HG02588 (cell line): ENCODE results near the gene KCNJ6.
"Not testable (repeated sequence)": the region's sequence is repeated elsewhere in the genome, so short reads cannot be mapped to it uniquely, and the experiment has no call there.

Experiments
- ATAC-seq: cut with Tn5 transposase; IDR thresholded peaks from one replicate; pipeline ENCODE4 v1.9.1; 2021; ENCODE audit warnings: mild to moderate bottlenecking, moderate library complexity; ENCODE audit not compliant: unreplicated experiment

The KCNJ6 gene

DNA sequence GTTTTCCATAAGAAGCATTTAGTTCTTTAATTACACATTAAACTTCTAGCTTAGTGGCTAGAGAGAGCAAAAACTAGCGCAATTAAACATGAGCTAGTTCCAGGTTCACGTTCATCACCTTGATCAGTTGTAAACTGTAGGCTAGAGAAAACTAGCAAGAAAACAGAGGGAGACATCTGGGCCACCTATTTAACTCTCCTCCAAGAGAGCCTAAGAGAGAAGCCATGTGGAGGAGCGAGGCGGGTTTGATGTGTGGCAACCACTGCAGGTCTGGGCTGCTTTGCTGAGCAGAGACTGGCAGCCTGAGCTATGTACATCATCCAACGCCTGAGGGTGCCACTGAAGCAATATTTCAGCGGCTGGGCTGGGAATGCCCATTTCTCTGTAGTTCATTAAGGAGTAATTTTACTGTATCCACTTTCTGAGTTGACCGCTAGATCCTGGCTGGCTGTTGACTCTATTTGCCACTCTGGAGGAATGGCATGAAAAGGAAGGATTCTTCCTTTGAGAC is 296.7 kb downstream of the KCNJ6 start:
- ATAC-seq: no peak

- no peak for ATAC-seq
Measured at GRCh38 chr21:37618081-37618480, 298.2 kb downstream of the KCNJ6 start.

DNA sequence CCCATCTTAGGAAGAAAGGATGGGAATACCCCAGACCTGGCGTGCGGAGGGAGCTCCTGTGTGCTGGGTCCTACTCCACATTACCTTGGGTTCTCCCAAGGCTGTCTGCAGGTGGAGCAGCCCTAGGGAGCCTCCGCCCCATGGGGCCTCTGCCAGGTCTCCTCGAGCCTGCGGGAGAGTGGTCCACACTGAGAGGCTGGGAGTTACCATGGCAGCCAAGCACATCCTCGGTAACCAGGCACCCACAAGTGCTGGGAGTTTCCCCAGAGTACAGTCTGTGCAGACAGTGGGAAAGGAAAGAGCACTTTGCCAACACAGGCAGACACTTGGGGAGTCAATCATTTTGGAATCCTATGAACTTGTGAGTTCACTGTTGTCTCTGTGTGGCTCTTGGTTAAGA is 300.3 kb downstream of the KCNJ6 start:
- no peak for ATAC-seq

DNA sequence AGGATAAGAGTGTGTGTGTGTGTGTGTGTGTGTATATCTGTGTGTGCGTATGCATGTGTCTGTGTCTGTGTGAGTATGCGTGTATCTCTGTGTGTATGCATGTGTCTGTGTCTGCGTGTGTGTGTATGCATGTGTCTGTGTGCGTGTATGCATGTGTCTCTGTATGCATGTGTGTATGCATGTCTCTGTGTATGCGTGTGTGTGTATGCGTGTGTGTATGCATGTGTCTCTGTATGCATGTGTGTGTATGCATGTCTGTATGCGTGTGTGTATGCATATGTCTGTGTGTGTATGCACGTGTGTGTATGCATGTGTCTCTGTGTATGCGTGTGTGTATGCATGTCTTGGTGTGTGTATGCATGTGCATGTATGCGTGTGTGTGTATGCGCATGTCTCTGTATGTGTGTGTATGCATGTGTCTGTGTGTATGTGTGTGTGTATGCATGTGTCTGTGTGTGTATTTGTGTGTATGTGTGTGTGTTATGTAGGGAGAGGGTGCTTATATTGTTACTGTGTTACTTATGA is 301.8 kb downstream of the KCNJ6 start:
- ATAC-seq: no peak

DNA sequence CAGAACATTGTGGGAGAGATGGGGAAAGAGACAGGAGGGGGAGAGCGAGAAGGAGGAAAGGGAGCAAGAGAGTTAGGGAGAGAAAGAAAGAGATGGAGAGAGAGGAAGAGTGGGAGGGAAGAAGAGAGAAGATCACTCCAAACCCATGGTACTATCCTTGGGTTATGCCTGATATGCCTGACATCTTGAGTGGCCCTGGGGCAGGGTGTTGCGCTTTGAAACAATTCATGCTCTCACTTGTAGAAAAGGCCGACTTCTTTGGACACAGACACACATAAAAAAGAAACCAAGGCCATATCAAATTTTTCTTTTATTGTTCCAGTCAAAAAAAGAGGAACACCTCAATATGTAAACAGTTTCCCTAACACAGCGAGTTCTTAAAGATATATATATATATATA is 309.2 kb downstream of the KCNJ6 start:
- ATAC-seq: no peak

GRCh38 chr21:37606549-37606948 is 309.7 kb downstream of the KCNJ6 start:
- ATAC-seq: no peak

DNA sequence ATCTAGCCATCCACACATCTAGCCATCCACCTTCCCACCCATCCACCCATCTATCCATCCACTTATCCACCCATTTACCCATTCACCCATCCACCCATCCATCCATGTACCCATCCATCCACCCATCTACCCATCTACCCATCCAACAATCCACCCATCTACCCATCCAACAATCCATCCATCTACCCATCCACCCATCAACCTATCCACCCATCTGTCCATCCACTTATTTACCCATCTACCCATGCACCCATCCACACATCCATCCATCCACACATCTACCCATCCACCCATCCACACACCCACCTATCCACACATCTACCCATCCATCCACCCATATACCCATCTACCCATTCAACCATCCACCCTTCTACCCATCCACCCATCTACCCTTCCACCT is 311.3 kb downstream of the KCNJ6 start:
- no peak for ATAC-seq

- ATAC-seq: no peak
Measured at GRCh38 chr21:37603129-37603528, 313.1 kb downstream of the KCNJ6 start.

- ATAC-seq: no peak
Measured at GRCh38 chr21:37601915-37602314, 314.3 kb downstream of the KCNJ6 start.

GRCh38 chr21:37601027-37601426 is 315.2 kb downstream of the KCNJ6 start:
- no peak for ATAC-seq

- no peak for ATAC-seq
Measured at GRCh38 chr21:37595944-37596343, 320.3 kb downstream of the KCNJ6 start.

DNA sequence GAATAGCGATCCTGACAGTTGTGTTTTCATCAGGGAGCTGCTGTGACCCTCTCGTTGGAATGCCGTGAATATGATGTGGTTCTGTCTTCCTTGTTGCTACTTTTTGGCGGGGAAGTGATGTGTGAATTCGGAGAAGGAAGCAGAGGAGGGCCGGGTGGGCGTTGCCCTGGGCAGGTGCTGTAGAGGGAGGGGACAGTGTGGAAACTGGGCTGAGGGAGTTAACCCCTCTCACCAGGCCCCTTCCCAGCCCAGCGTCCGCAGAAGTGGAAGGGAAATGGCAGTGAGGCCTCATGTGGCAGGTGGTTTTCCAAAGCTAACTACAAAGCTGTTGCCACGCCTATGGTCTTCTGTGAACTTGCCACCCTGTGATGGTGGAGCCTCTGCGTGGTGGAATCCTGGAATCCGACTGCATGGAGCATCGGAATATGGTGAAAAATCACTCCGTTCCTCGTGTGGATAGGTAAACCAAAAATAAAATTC is 321.7 kb downstream of the KCNJ6 start:
- ATAC-seq: no peak

- no peak for ATAC-seq
Measured at GRCh38 chr21:37593740-37594471, 322.4 kb downstream of the KCNJ6 start.

DNA sequence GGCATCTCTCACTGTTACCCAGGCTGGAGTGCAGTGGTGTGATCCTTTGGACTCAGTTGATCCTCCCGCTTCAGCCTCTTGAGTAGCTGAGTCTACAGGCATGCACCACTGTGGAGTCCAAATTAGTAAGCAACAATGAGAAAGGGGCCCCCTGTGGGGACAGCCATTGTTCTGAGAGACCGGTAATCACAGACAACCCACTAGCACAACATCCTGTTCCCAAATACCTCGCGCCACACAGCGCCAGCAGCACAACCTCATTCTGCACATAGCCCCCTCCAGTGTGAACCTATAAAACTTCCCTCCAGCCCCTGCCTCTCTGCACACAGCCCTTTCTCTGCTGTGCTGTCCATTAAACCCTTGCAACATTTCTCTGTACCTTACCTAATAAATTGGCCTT is 323.2 kb downstream of the KCNJ6 start:
- ATAC-seq: no peak

GRCh38 chr21:37592496-37592895 is 323.8 kb downstream of the KCNJ6 start:
- no peak for ATAC-seq

DNA sequence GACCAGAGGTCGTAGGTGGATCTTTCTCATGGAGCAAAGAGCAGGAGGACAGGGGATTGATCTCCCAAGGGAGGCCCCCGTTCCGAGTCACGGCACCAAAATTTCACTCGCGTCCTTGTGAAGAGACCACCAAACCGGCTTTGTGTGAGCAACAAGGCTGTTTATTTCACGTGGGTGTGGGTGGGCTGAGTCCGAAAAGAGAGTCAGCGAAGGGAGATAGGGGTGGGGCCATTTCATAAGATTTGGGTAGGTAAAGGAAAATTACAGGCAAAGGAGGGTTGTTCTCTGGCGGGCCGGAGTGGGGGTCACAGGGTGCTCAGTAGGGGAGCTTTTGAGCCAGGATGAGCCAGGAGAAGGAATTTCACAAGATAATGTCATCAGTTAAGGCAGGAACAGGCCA is 324.3 kb downstream of the KCNJ6 start:
- ATAC-seq: not testable (repeated sequence)

GRCh38 chr21:37590836-37591235 is 325.4 kb downstream of the KCNJ6 start:
- ATAC-seq: not testable (repeated sequence)

GRCh38 chr21:37588644-37589043 is 327.6 kb downstream of the KCNJ6 start:
- not testable (repeated sequence) for ATAC-seq

DNA sequence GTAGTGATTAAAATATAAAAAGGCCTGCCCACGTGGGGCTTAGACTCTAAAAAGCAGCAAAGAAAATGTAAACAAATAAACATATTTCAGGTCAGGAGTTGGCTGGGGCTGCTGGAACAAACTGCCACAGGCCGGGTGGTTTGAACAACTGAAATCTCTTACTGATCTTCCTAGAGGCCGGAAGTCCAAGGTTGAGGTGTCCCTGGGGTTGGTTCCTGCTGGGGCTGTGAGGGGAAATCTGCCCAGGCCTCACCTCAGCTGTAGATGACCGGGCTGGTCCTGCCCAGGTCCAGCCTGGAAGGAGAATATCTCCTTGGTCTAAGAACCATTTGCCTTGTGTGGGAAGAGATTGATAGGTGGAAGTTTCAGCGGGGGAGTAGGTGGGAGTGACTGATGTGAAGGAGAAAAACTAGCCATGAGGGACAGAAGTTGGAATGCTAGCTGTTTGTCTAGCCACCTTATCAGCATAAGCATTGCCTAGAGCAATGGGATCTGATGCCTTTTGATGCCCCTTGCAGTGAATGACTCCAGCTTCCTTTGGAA is 328.6 kb downstream of the KCNJ6 start:
- no peak for ATAC-seq

- no peak for ATAC-seq
Measured at GRCh38 chr21:37587203-37587602, 329.1 kb downstream of the KCNJ6 start.

GRCh38 chr21:37582590-37582989 is 333.7 kb downstream of the KCNJ6 start:
- no peak for ATAC-seq

GRCh38 chr21:37580666-37581065 is 335.6 kb downstream of the KCNJ6 start:
- ATAC-seq: no peak
